ENCODE measurements around the gene JAK1. TPM values are rescaled to one million over a fixed set of nuclear protein-coding genes. Genes with fewer than 3 reads are reported as not detected.
A peak's percentile ranks its signal among the peaks of the same experiment; 100 is the strongest.
"Not testable (repeated sequence)": the region's sequence is repeated elsewhere in the genome, so short reads cannot be mapped to it uniquely, and the experiment has no call there.

JAK1 gene
- total RNA-seq, 4 donors from 2014 or later, result 132 to 166 (median 161) TPM

GRCh38 chr1:65001231-65001792, 35.0 kb upstream of the JAK1 start:
- Histone ChIP-seq H3K4me1 (peaks cover 0 to 31% (median 0%) of the 10 kb centered on the region in 3 donors), H3K36me3 (no peaks in the 10 kb centered on the region), H3K4me3 (peak overlapping the region in 1 of 2 donors; percentile 5), H3K27ac (peak overlapping the region in 3 of 4 donors; percentile 91 to 97 (median 97)), H3K9me3 (no peaks in the 10 kb centered on the region), H3K27me3 (no peaks in the 10 kb centered on the region)
- WGBS, 2 donors (ENCODE audit: low coverage in 1 of 2), result 69 to 91% methylated on average over 1 to 3 of the region's 18 CpGs
- peak; percentile 52 for ATAC-seq
- TF ChIP-seq POLR2AphosphoS5 (IDR thresholded peaks at IDR 0.05) (peak; percentile 51), POLR2A (IDR thresholded peaks at IDR 0.05) (peak; percentile 15 to 22), CTCF (IDR thresholded peaks at IDR 0.05) (peak in 2 of 4 experiments; percentile 14 to 26), EP300 (IDR thresholded peaks at IDR 0.05) (no peak)

- not testable (repeated sequence) for H3K36me3 ChIP-seq, H3K9me3 ChIP-seq, ATAC-seq, H3K4me3 ChIP-seq, H3K27me3 ChIP-seq, H3K27ac ChIP-seq
- peaks cover 0 to 25% (median 0%) of the 10 kb centered on the region in 3 donors for H3K4me1 ChIP-seq
- WGBS, 2 donors (ENCODE audit: low coverage in 1 of 2), result 76 to 81% methylated on average over 3 to 4 of the region's 4 CpGs
These were observed 32.1 kb upstream of the JAK1 start for GRCh38 chr1:64998425-64998948.

DNA sequence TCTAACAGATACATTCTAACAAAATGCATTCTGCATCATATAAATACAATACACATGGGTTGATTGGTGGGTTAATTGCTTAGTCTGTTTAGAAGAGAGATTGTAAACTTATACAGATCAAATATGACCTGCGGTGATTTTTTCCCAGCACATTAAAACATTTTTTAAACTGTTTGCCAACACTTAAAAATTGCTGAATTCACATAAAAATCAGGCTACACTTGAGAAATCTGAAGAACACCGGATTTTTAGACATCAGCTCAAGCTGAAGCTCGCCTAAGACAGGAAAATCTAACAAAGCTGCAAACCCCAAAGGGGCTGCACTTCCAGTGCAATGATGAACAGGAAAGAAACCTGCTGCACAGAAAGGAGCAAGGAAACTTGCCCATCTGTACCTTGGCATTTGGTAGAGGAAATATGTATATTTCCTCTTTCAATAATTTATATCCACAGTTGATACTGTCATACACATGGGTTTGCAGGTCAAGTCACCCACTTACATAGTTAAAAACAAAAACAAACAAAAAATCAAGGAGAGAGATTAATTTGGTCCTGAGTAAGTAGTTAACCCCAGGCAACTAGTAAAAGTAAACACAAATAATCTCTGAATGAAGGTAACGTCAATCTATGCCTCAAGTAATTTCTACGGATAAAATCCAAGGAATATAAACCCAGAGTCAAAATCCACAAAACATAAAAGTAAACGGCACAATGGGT, 30.4 kb upstream of the JAK1 start:
- WGBS, 2 donors (ENCODE audit: low coverage in 1 of 2), result 47 to 69% methylated on average over 5 to 6 of the region's 6 CpGs
- Histone ChIP-seq H3K4me3 (no peak overlapping the region), H3K4me1 (peaks cover 0 to 10% (median 0%) of the 10 kb centered on the region in 3 donors), H3K27me3 (no peaks in the 10 kb centered on the region), H3K27ac (no peak overlapping the region), H3K36me3 (peaks cover 0 to 10% of the 10 kb centered on the region in 2 donors), H3K9me3 (no peaks in the 10 kb centered on the region)
- ATAC-seq, result no peak
- TF ChIP-seq EP300 (IDR thresholded peaks at IDR 0.05) (no peak), CTCF (IDR thresholded peaks at IDR 0.05) (no peak), POLR2AphosphoS5 (IDR thresholded peaks at IDR 0.05) (no peak), POLR2A (IDR thresholded peaks at IDR 0.05) (no peak)

GRCh38 chr1:64995316-64995715, 29.0 kb upstream of the JAK1 start:
- Histone ChIP-seq H3K4me3 (no peak overlapping the region), H3K4me1 (no peaks in the 10 kb centered on the region), H3K36me3 (peaks cover 0 to 14% of the 10 kb centered on the region in 2 donors), H3K27me3 (no peaks in the 10 kb centered on the region), H3K9me3 (no peaks in the 10 kb centered on the region), H3K27ac (no peak overlapping the region)
- TF ChIP-seq CTCF (IDR thresholded peaks at IDR 0.05) (no peak), EP300 (IDR thresholded peaks at IDR 0.05) (no peak), POLR2AphosphoS5 (IDR thresholded peaks at IDR 0.05) (no peak), POLR2A (IDR thresholded peaks at IDR 0.05) (no peak)
- ATAC-seq, result no peak
- 85 to 89% methylated on average over 4 to 5 of the region's 5 CpGs for WGBS, 2 donors (ENCODE audit: low coverage in 1 of 2)

DNA sequence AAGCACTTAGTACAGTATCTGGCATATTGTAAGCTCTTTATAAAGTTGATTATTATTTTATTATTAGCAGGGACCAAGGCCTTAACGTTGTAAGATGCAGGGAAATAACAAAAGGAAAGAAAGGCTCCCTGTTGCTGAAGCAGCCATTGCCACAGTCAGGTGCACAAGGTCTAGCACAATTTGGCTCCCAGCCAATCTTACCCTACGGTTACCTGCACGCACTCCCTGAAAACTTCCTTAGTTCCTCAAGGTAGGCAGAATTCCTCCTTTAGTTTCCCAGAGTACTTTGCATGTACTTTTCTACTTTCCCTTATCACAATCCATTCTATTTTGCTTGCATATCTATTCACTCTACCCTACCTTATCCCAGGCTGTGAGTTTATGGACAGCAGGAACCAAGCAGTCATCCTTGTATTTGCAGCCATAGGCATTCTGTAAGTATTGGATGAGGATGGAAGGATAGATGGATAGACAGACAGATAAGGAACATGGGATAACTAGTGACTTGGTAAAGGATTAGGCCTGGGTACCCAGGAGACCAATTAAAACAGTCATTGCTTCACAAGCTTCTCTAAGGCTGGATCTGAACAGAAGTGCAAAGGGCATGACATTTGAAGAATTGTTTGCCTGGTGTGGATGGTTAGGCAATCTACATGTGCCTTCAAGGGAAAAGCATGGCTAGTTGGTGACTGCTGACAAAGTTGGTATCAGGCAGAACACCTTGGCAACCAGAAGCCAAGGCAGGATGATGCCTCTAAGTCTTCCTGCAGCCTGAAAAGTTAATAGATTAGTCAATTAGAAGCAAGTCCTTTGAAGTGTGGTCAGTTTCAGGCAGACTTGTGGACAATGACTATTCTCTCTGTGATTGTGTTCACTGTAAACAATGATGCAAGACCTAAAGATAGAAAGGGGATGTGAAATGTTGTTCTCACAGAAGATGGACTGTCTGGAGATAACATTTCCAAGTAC, 20.8 kb upstream of the JAK1 start:
- no peaks in the 10 kb centered on the region for H3K27me3 ChIP-seq
- no peaks in the 10 kb centered on the region for H3K4me1 ChIP-seq
- no peak for TF ChIP-seq CTCF (IDR thresholded peaks at IDR 0.05)
- TF ChIP-seq POLR2A (IDR thresholded peaks at IDR 0.05), result no peak
- TF ChIP-seq EP300 (IDR thresholded peaks at IDR 0.05), result no peak
- no peak for TF ChIP-seq POLR2AphosphoS5 (IDR thresholded peaks at IDR 0.05)
- WGBS, 2 donors (ENCODE audit: low coverage in 1 of 2), result 76 to 87% methylated on average over 3 of the region's 3 CpGs
- H3K9me3 ChIP-seq, result no peaks in the 10 kb centered on the region
- peaks cover 0 to 41% of the 10 kb centered on the region in 2 donors for H3K36me3 ChIP-seq
- H3K4me3 ChIP-seq, result no peak overlapping the region
- H3K27ac ChIP-seq, result no peak overlapping the region
- peak; percentile 65 for ATAC-seq
